SK-N-SH treated with all-trans-retinoic acid at 6 μM for 48 hours (cell line): ENCODE data around the gene MICAL1.
"Not testable (repeated sequence)": the region's sequence is repeated elsewhere in the genome, so short reads cannot be mapped to it uniquely, and the experiment has no call there.

Source experiments
- ATAC-seq: fragments of 200-7000 bp; cut with Tn5 transposase; 3 replicates; pipeline ENCODE4 v1.9.1; 2020; ENCODE audit warnings: mild to moderate bottlenecking, moderate library complexity
- ARNTL ChIP-seq: fragments of 450-650 bp; formaldehyde crosslinking; IDR thresholded peaks from 2 replicates; pipeline ENCODE4 v1.5.0; 2020; ENCODE audit warnings: low read depth, mild to moderate bottlenecking, moderate library complexity, borderline replicate concordance
- BACH2 ChIP-seq: fragments of 250-450 bp; sonication (Bioruptor Pico); IDR thresholded peaks from 2 replicates; pipeline ENCODE4 v1.9.0; 2021; ENCODE audit warnings: mild to moderate bottlenecking, borderline replicate concordance
- CREB5 ChIP-seq: fragments of 250-450 bp; sonication (Bioruptor Pico); IDR thresholded peaks from 2 replicates; pipeline ENCODE4 v1.5.1; 2020; ENCODE audit warnings: low read depth, mild to moderate bottlenecking, moderate library complexity
- GLIS3 ChIP-seq: fragments of 250-450 bp; sonication (Bioruptor Pico); IDR thresholded peaks from 2 replicates; pipeline ENCODE4 v1.5.0; 2020; ENCODE audit warnings: mild to moderate bottlenecking, moderate library complexity
- ISL1 ChIP-seq: fragments of 250-450 bp; sonication (Bioruptor Pico); IDR thresholded peaks from 2 replicates; pipeline ENCODE4 v2.1.2; 2022; ENCODE audit warnings: mild to moderate bottlenecking, moderate library complexity
- OSR1 ChIP-seq: fragments of 250-450 bp; sonication (Bioruptor Pico); IDR thresholded peaks from 2 replicates; pipeline ENCODE4 v1.8.0; 2022; ENCODE audit warnings: moderate library complexity, mild to moderate bottlenecking, inconsistent platforms
- PATZ1 ChIP-seq: fragments of 250-450 bp; sonication (Bioruptor Pico); IDR thresholded peaks from 2 replicates; pipeline ENCODE4 v1.8.0; 2020; ENCODE audit warnings: mild to moderate bottlenecking, moderate library complexity, borderline replicate concordance
- PPARA ChIP-seq: fragments of 250-450 bp; sonication (Bioruptor Pico); IDR thresholded peaks from 2 replicates; pipeline ENCODE4 v1.5.0; 2020; ENCODE audit warnings: mild to moderate bottlenecking, borderline replicate concordance
- RARB ChIP-seq: fragments of 250-450 bp; sonication (Bioruptor Pico); IDR thresholded peaks from 2 replicates; pipeline ENCODE4 v1.8.0; 2021; ENCODE audit warnings: mild to moderate bottlenecking, moderate library complexity
- SNAI2 ChIP-seq: fragments of 250-450 bp; sonication (Bioruptor Pico); IDR thresholded peaks from 2 replicates; pipeline ENCODE4 v1.5.0; 2020; ENCODE audit warnings: mild to moderate bottlenecking, moderate library complexity
- TCF4 ChIP-seq: fragments of 250-450 bp; sonication (Bioruptor Pico); IDR thresholded peaks from 2 replicates; pipeline ENCODE4 v1.8.0; 2021; ENCODE audit warnings: mild to moderate bottlenecking, moderate library complexity, borderline replicate concordance
- TOX ChIP-seq: fragments of 250-450 bp; sonication (Bioruptor Pico); IDR thresholded peaks from 2 replicates; pipeline ENCODE4 v1.8.0; 2021; ENCODE audit warnings: mild to moderate bottlenecking, moderate library complexity, borderline replicate concordance
- TSHZ2 ChIP-seq: fragments of 250-450 bp; sonication (Bioruptor Pico); IDR thresholded peaks from 2 replicates; pipeline ENCODE4 v1.5.0; 2020; ENCODE audit warnings: mild to moderate bottlenecking, moderate library complexity
- ZC3H10 ChIP-seq: fragments of 250-450 bp; sonication (Bioruptor Pico); IDR thresholded peaks from 2 replicates; pipeline ENCODE4 v1.5.1; 2021; ENCODE audit warnings: mild to moderate bottlenecking, moderate library complexity
- ZFP30 ChIP-seq: fragments of 450-650 bp; formaldehyde crosslinking; IDR thresholded peaks from 2 replicates; pipeline ENCODE4 v1.5.0; 2022; ENCODE audit warnings: mild to moderate bottlenecking, moderate library complexity
- ZNF565 ChIP-seq: fragments of 450-650 bp; formaldehyde crosslinking; conservative IDR thresholded peaks from 2 replicates; pipeline ENCODE4 v1.5.0; 2020; ENCODE audit warnings: low read depth, mild to moderate bottlenecking, moderate library complexity
- ZNF8 ChIP-seq: fragments of 450-650 bp; formaldehyde crosslinking; IDR thresholded peaks from 2 replicates; pipeline ENCODE4 v1.5.0; 2020; ENCODE audit warnings: mild to moderate bottlenecking, moderate library complexity
- TF ChIP-seq, protein P1 (sequence below): fragments of 250-450 bp; sonication (Bioruptor Pico); IDR thresholded peaks from 2 replicates; pipeline ENCODE4 v1.5.1; 2021; ENCODE audit warnings: mild to moderate bottlenecking, moderate library complexity

MICAL1 gene

GRCh38 chr6:109461733-109462526, 6.4 kb upstream of the MICAL1 start:
- no peak for ATAC-seq
- TF ChIP-seq ZC3H10 (CRISPR knock-in tag) (no peak), BACH2 (CRISPR knock-in tag) (no peak), RARB (CRISPR knock-in tag) (no peak), GLIS3 (no peak), ZNF8 (CRISPR knock-in tag) (no peak)

GRCh38 chr6:109461205-109461604, 5.6 kb upstream of the MICAL1 start:
- not testable (repeated sequence) for ATAC-seq

DNA sequence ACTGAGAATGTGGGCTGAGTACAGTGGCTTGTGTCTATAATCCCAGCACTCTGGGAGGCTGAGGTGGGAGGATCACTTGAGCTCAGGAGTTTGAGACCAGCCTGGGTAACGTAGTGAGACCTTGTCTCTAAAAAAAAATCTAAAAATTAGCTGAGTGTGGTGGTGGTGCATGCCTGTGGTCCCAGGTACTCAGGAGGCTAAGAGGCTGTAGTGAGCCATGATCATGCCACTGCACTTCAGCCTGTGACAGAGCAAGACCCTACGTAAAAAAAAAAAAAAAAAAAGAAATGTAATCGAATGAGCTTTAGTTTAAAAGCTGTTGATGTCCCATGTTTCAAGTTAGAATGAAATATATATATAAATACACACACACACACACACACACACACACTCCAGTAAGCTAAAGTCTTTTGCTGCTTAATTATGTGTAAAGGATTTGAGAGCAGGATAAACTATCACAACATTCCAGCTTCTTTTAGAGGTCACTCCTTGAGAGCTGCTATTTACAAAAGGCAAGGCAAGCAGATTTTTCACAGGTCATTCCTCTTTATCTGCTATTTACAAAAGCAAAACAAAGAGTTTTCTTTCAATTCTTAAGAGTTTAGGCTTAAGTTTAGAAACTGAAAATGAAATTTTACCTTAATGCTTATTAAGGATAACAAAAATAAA, 4.7 kb upstream of the MICAL1 start:
- no peak for ATAC-seq
- TF ChIP-seq RARB (CRISPR knock-in tag) (no peak), ARNTL (no peak), CREB5 (no peak), PATZ1 (CRISPR knock-in tag) (no peak), ZNF565 (CRISPR knock-in tag) (no peak), TOX (CRISPR knock-in tag) (no peak), TCF4 (CRISPR knock-in tag) (no peak)
- TF ChIP-seq, protein P1, sequence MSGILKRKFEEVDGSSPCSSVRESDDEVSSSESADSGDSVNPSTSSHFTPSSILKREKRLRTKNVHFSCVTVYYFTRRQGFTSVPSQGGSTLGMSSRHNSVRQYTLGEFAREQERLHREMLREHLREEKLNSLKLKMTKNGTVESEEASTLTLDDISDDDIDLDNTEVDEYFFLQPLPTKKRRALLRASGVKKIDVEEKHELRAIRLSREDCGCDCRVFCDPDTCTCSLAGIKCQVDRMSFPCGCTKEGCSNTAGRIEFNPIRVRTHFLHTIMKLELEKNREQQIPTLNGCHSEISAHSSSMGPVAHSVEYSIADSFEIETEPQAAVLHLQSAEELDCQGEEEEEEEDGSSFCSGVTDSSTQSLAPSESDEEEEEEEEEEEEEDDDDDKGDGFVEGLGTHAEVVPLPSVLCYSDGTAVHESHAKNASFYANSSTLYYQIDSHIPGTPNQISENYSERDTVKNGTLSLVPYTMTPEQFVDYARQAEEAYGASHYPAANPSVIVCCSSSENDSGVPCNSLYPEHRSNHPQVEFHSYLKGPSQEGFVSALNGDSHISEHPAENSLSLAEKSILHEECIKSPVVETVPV (CRISPR knock-in tag): no peak

DNA sequence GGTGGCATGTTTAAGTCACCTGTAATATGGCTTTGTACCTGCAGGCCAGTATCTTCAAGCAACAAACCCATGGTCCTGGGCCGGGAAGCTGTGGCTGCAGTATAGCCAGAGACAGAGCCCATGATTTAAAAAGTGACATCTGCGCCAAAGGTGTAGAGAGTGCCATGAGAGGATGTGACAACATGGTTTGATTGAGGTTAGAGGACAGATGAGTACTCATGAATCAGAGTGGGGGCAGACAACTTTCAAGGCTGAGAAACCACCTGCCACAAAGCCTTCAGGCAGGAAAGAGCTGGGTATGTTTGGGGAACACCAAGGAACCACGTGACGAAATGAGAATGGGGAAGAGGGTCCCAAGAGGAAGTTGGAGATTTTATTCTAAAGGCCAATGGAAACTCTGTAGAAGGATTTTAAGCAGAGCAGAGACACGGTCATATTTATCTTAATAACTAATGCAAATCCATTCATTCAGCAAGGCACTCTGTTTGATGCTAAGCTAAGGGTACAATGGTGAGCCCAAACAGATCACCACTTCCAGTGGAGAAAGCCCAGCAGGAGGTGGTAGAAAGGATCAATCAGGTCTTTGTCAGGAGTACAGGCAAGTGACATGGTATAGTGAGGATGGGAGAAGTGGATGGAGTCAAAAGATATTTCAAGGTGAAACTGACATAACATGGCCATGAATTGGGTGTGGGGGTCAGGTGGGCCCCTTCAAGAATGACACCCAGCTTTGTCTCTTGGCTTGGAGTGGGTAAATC, 3.4 kb upstream of the MICAL1 start:
- TF ChIP-seq OSR1 (CRISPR knock-in tag) (no peak), BACH2 (CRISPR knock-in tag) (no peak)
- ATAC-seq: no peak

DNA sequence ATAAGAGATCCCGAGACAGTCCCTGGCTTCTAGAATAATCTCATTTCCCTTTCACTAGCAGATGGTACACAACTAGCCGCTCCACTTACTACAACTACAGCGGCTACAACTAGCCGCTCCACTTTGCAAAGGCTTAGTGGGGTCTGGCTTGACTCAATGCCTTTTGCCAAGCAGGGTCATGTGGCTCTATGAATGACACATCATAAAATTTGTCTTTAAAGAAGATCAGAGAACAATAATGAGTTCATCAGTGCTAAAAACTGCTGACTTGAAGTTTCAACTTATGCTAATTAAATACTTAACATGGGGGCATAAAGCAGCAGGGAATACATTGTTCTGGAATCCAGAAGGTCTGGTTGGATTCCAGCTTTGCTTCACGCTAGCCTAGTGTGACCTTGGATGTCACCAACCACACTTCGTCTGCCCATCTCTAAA, 2.0 kb upstream of the MICAL1 start:
- ATAC-seq: no peak
- TF ChIP-seq TCF4 (CRISPR knock-in tag) (no peak), ZFP30 (CRISPR knock-in tag) (no peak), ARNTL (no peak), ISL1 (CRISPR knock-in tag) (no peak), CREB5 (no peak), SNAI2 (CRISPR knock-in tag) (no peak), PPARA (CRISPR knock-in tag) (no peak), PATZ1 (CRISPR knock-in tag) (no peak), ZNF8 (CRISPR knock-in tag) (no peak), TSHZ2 (no peak)
